ENCODE measurements around the gene CRABP1.

The CRABP1 gene

DNA sequence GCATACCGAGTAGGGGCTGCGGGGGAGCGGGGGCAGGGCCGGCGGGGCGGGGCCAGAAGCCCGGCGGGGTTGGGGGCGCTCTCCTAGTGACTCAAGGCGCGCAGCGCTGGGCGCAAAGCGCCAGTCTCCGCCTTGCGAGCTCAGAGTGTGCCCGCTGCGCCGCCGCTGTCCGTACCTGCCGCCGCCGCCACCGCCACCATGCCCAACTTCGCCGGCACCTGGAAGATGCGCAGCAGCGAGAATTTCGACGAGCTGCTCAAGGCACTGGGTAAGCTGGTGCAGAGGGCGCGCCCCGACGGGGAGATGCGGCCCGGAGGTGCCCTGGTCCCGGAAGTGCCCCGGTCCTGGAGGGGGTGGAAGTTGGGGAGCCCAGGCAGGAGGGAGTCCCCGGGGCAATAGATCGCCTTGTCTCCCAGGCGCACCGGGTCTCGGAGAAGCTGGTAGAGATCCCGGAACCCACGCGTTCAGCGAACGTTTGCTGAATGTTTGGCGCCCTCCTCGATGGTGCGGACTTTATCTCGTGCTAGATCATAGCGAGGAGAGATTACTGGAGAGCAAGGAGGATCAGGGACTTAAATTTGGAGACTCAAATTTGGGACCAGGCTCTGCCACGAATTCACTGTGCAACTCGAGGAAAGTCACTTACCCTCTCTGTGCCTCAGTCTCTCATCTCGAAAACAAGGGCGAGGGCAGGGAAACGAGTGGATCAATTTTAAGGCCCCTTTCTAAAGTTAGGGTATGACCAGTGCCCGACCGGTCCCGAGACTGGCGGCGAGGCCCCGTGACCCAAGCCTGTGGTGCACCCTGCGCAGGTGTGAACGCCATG lies at the start of gene CRABP1:
Gene CRABP1, plus strand, starts transcription at position 123 of the 826 bp plus-strand sequence. Its CDS starts 76 bp downstream, at position 199.
- no peak for DNase-seq

GRCh38 chr15:78291052-78291451 lies 49.1 kb upstream of the CRABP1 start:
- no peak for DNase-seq

- no peak for DNase-seq
Measured at GRCh38 chr15:78291698-78292097, 48.5 kb upstream of the CRABP1 start.

- DNase-seq = no peak
Measured at GRCh38 chr15:78292219-78292618, 47.9 kb upstream of the CRABP1 start.

- DNase-seq = peak; percentile 90
Measured at GRCh38 chr15:78299101-78299930, 40.8 kb upstream of the CRABP1 start, which contains the start of gene SKIC8. TSS of gene SKIC8 (minus strand) at chr15:78299609. CDS start at chr15:78295686, 3,923 bp downstream.

DNA sequence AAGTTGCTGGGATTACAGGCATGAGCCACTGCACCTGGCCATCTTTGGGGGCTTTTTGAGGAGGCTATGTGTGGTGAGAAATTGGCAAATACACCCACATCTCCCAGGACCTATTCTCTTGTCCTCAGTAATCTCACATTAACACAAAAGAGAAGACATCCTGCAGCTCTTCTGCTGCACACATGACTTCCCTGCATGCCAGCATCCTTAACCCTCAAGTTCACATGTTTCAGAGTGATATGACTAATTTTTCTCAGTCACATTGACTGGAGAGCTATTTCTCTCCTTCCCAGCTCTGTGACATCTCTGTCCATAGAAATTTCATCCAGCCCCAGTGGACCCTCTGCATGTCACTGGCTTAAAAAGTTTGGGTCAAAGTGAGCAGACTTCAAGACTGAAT lies 38.8 kb upstream of the CRABP1 start:
- DNase-seq = no peak

GRCh38 chr15:78301828-78302227 lies 38.3 kb upstream of the CRABP1 start:
- no peak for DNase-seq

- no peak for DNase-seq
Measured at GRCh38 chr15:78302579-78303312, 37.4 kb upstream of the CRABP1 start.

GRCh38 chr15:78304216-78305066 lies 35.7 kb upstream of the CRABP1 start:
- no peak for DNase-seq

DNA sequence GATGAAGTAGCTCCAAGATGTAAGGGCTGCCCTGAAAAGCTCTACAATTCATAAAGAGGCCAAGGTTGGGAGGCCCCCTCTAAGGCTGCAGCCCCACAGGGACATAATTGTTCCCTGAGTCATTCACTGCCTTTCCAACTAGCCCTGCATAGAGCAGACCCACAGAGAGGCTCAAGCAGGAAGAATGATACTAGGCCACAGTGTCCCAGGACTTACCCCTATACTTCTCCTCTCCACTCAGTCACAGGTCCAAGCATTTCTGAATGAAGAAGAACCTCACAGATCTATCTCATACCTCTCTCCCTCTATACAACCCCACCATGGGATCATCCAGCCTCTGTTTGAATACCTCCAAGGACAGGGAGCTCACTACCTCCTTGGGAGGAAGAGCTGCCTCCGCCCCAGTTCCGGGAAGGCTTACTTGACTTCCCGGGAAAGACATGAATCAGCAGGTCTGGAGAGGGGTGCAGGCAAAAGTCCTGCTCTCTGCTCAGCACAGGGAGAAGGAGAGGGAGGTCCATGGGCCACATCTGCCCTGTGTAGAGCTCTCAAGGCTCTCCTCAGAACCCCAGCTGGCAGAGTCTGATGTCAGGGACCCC lies 33.9 kb upstream of the CRABP1 start:
- no peak for DNase-seq

DNA sequence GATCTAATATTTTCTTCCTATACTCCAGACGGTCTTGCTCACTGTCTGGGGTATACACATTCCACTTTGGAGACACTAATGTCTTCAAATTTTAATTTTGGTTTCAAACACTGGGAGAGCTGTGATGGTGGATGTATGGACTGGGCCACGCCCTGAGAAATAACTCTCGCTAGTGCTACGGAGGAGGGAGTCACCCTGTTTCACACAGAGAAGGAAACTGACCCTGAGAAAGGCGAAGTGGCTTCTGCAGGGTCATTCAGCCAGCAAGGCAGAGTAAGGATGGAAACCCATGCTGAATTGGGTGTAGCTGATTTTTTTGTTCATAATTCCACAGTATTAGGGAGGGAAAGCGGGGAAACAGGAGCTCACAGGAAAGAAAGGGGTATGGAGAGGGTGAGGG lies 32.2 kb upstream of the CRABP1 start:
- no peak for DNase-seq

- DNase-seq = peak; percentile 83
Measured at GRCh38 chr15:78308422-78309032, 31.6 kb upstream of the CRABP1 start.

GRCh38 chr15:78311292-78311691 lies 28.9 kb upstream of the CRABP1 start:
- no peak for DNase-seq

DNA sequence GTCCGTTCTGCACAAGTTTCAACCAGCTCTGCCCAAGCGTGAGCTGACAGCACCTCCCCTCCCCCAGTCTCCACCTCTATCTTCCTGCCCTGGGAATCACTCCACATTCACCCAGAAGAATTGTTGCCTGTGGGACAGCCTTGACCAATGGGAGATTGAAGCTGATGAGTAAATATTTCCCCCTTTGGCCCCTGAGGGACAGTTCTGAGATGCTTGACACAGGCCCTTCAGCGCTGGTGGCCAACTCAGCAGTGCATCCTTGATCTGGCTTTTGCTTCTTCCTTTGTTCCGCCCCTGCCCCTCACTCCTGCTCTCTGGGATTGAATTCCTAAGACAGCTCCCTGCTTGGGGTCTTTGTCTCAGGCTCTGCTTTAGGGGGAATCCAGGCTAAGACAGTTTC lies 27.6 kb upstream of the CRABP1 start:
- no peak for DNase-seq

GRCh38 chr15:78312957-78313356 lies 27.2 kb upstream of the CRABP1 start:
- no peak for DNase-seq

DNA sequence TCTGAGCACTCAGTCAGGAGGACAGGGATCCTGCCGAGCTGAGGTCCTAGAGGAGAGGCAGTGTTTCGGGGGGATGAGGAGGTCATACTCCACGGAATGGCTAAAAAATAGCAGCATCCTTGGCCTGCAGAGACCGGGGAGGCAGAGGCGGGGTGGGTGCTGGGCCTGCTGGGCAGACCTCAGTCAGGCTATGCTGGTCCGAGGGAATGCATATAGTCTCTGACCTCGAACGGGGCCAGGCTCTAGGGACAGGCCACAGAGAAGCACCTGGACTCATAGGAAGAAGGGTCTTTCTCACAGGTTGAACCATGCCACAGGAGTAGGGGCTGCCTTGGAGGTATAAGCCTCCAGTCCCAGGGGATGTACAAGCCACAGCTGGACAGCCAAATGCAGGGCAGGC lies 26.8 kb upstream of the CRABP1 start:
- no peak for DNase-seq

- no peak for DNase-seq
Measured at GRCh38 chr15:78314181-78314581, 26.0 kb upstream of the CRABP1 start.

DNA sequence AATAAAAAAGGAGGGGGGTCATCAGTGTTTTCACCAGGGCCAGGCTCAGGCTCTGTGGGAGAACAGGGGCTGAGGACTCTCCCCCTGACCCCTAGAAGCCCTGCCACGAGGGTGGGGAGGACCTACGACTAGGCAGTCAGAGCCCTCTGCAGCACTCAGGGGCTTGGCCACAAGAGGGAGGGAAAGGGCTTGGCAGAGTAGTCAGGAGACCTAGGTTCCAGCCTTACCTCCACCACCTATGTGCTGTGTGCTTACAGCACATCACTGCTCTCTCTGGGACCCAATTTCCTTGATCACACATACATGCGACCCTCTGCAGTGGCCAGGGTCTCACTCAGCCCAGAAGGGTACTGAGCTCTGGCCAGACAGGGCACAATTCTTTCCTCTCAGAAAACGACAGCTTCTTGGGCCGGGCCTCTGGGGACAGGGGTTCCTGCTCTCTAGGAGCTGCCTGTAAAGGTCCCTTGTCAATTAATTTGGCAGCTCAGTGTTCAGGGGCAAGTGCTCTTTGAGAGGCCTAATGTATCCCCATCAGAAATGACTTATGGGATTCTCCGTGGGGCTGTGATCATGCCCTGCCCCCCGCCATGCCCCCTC lies 24.4 kb upstream of the CRABP1 start:
- peak; percentile 61 for DNase-seq

- DNase-seq = peak; percentile 35
Measured at GRCh38 chr15:78316283-78317083, 23.7 kb upstream of the CRABP1 start.
